DND-41 (cell line): ENCODE data around the gene BACH1.

Source experiments
- CTCF ChIP-seq: IDR thresholded peaks from 2 replicates; pipeline ENCODE4 v1.5.1; 2012; ENCODE audit warnings: borderline replicate concordance, low read length, moderate library complexity, mild to moderate bottlenecking; ENCODE audit not compliant: poor library complexity, severe bottlenecking; ENCODE audit errors: extremely low read depth
- EZH2 ChIP-seq: IDR thresholded peaks from 3 replicates; pipeline ENCODE4 v1.6.1; 2012; ENCODE audit warnings: borderline replicate concordance, low read depth, mild to moderate bottlenecking, moderate library complexity, low read length, inconsistent platforms; ENCODE audit not compliant: severe bottlenecking

GRCh38 chr21:29271927-29272333 is 26.8 kb upstream of the BACH1 start:
- no peak for TF ChIP-seq CTCF
- no peak for TF ChIP-seq EZH2
